Cerebellar nuclear complex (tissue), 1 donor: Measurements from ENCODE around the gene ERCC6L.
A peak's percentile ranks its signal among the peaks of the same experiment; 100 is the strongest.
"Not testable (repeated sequence)": the region's sequence is repeated elsewhere in the genome, so short reads cannot be mapped to it uniquely, and the experiment has no call there.

Experiments used
- DNase-seq, 2 experiments: peaks; one replicate each; lab custom pipeline; 2025; lab: John Stamatoyannopoulos, UW

The ERCC6L gene

DNA sequence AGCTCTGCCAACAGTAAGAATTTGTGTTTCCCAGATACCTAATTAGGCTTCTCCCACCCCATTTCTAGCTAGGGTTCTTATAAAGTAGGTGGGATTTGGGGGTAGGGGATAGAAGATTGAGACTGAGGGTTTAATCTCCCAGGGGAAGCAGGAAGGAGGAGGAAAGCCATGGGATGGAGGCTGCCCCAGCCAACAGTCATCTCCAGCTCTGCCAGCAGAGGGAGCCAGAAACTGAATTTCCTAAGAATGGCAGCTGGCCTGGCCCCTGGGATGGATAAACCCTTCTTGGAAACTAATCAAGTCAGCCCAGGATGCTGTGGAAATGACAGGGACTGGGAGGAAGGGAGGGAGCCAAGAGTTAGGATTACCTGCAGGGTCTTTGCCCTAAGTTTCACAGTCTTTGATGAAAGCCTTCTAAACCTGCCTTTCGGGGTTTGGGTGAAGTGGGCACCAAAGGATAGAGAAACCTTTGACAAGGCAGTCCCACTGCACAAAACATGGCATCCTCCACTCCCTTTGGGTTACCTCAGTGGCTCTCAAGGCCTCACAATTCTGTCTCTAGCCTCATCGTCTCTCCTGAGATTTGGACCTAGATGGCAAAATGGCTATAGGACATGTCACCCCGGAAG, 6.7 kb upstream of the ERCC6L start:
- no peak for DNase-seq

DNA sequence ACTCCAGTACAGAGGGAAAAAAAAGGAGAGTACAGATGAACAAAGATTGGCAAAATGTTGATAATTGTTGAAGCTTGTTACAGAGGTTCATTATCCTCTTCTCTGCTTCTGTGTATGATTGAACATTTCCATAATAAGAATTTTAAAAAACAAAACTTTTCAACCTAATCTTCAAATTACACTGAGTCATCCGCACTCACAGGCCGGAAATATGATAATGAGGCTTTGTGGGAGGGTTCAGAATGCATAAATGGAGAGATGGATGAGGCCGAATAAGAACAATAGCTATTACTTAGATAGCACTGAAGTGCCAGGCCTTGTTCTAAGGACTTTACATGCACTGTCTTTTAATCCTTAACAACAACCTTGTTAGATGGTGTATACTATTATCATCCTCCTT, 4.6 kb upstream of the ERCC6L start:
- DNase-seq = no peak

DNA sequence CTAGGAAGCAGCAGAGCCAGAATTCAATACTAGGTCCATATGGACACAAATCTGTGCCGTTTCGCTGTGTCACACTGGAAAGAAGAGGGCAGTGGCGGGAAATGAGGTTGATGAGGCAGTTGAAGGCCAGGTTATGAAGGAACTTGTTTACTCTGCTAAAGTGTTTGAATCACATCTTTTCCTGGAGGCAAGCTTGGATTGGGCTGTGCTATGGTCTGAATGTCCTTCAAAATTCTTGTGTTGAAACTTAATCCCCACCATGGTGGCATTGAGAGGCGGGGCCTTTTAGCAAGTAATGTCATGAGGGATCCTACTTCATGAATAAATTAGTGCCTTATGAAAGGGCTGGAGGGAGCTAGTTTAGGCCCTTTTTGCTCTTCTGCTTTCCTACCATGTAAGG, 2.1 kb upstream of the ERCC6L start:
- DNase-seq = no peak

DNA sequence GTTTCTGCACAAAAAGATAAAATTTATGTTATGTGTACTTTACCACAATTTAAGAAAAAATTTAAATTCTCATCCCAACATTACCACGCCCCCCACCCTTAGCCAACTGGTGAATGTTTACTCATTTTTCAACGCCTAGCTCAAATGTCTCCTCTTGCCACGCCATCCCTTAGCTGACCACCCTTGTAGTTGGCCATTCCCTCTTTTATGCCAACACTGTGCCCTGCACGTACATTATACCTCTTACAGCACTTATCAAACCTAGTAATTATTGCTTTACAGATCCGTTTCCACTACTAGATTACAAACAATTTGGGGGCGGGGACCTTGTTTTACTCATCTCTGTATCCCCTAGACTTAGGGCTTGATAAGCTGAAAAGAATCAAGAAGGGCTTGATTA, 644 bp downstream of the ERCC6L start:
- no peak for DNase-seq

DNA sequence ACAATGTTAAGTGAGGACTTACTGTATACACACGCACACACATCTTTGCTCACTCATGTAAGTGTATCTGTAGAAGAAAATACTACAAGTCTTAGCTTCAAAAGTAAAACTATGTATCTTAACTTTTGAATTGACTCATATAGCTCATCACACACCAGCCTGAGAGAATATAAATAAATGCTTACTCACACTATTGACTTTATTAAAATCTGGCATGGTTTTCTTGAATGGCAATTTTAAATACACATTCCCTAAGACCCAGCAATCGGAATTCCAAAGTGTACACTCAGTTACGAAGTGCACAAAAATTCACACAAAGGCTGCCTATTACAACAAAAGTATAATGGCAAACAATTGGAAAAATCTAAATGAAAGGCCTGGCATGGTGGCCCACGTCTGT, 2.0 kb downstream of the ERCC6L start:
- DNase-seq = no peak

DNA sequence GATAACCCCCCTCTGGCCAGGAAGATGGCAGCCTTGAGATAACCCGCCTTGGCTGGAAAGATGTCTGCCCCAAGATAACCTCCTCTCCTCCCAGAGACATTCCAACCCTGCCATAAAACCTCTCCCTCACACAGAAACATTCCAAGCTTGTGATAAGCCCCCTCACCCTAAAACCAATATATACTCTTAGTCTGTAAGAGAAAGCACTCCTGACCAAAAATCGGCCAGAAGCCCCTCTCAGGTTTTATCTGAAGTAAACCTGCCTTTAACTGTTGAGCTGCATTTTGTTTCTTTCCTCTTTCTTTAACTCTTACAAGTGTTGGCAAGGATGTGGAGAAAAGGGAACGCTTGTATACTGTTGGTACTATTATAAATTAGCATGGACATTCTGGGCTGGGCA, 8.5 kb downstream of the ERCC6L start:
- no peak for DNase-seq

DNA sequence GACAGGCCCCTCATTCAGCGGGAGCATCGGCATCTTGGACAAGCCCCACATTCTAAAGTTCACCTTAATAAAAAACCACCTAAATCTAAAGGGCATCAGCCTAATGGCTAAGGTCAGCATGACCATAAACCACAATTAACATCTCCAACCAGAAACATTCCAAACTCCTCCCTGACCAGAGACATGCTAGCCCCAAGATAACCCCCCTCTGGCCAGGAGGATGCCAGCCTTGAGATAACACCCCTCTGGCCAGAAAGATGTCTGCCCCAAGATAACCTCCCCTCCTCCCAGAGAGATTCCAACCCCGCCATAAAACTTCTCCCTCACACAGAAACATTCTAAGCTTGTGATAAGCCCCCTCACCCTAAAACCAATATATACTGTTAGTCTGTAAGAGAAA, 18.5 kb downstream of the ERCC6L start:
- DNase-seq = not testable (repeated sequence)

DNA sequence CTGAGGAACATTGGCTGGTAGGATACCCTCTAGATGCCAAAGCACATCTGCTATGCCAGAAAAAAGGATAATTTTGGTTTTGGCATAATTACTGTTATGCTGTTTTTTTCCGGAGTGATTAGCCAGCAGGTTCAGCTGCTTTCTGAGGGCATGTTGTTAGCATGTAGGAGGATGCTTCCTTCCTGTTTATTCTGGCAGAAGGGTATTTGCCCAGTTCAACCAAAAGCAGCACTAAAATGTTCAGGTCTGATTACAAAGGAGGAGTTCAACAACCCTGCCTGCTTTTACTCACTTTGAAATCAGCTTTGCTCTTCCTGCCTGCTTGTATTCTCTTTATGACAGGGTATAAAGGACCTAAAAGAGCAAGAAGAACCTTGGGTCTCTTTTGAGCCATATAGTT, 21.9 kb downstream of the ERCC6L start:
- no peak for DNase-seq

DNA sequence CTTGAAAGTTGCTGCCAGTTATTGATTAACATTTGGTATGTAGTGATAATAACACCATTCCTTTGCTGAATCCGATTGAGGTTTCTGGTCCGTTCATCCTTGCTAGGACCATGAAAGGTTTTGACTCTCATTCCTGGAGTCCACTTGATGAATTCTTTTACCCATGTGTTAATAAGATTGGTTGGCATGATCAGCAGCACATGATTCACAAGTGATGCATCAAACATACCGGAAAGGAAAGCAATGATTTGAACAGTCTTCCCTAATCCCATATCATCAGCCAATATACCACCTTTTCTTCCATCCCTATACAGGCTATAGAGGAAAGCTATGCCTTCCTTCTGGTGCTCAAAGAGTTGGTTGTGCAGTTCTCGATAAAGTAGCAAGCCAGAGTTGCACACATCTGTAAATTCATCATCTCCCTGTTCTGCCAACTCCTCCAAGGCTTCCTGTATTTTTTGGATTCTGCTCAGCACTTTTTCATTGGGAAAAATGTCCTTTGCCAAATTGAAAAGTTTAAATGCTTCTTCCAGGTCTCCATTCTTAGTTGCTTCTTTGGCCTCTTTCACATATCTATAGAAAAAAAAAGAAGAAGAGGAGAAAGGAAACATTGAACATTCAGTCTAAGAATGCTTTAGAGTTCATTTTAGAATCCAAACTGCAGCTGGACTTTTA, 30.6 kb downstream of the ERCC6L start:
- DNase-seq = no peak

DNA sequence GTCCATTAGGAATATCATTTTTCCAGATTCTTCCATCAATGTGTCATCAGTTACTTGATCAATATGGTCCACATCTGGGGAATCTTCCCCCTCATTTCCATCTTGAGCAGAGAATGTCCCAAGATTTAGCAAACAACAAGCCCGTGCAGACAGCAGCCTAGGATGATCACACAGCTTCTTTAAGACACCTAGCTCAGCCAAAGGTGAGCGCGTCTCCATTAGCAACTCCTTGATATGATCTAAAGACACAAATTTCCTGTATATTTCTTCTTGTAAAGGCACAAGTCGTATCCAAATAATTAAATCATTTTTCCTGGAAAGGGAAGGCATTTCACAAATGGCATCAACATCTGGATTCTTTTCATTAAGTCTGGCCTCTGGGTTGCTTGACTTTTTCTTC, 31.5 kb downstream of the ERCC6L start:
- no peak for DNase-seq

DNA sequence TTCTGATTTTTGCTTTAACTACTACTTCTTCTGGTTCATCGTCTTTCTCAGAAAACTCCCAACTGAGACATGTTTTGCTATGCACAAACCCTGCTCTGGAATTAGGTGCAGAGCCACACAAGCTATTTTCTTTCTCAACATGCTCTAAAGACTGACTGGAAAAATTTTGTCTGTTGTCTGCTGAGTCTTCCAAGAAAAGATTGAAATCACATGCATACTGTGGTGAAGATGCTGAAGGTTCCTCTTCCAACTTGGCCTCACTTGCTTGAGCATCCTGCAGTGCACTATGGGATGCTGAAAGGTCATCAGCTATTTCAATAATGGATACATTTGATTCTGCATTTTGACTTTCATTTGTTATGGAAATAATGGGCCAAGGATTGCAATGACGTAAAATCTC, 33.1 kb downstream of the ERCC6L start:
- no peak for DNase-seq

DNA sequence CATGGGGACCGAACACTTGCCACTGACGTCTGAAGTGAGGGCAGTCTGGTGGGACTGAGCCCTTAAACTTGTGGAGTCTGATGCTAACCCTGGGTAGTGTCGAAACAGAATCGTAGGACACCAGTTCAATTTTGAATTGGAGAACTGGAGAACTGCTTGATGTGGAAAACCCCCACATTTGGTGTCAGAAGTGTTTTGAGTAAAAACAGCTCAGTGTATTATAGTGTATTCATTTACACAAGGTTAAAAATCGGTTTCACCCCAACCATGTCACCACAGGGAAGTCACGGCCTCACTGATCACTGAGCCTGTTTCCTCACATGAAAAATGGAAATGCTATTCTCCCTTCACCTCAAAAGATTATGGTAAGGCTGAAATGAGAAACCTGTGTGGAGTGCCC, 35.4 kb downstream of the ERCC6L start:
- no peak for DNase-seq

DNA sequence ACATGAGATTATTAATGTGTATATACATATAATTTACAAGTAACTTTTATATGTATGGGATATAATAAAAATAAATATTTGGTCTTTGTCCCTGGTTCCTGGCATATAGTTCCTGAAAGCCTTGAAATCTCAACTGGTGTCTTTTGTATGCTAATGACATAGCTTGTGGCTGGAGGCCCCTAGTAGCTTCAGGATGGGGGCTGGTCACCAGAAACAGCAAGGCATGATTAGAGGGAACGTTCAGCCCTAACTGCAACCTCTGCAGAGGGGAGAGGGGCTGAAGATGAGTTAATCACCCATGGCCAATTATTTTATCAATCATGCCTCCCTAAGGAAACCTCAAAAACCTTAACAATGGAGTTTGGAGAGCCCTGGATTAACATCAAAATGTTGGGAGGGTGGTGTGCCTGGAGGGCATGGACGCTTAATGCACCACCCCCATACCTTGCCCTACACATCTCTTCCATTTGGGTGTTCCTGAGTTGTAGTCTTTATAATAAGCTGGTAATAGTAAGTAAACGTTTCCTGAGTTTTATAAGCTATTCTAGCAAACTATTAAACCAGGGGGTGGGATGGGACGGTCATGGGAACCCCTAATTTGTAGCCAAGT, 35.9 kb downstream of the ERCC6L start:
- no peak for DNase-seq

DNA sequence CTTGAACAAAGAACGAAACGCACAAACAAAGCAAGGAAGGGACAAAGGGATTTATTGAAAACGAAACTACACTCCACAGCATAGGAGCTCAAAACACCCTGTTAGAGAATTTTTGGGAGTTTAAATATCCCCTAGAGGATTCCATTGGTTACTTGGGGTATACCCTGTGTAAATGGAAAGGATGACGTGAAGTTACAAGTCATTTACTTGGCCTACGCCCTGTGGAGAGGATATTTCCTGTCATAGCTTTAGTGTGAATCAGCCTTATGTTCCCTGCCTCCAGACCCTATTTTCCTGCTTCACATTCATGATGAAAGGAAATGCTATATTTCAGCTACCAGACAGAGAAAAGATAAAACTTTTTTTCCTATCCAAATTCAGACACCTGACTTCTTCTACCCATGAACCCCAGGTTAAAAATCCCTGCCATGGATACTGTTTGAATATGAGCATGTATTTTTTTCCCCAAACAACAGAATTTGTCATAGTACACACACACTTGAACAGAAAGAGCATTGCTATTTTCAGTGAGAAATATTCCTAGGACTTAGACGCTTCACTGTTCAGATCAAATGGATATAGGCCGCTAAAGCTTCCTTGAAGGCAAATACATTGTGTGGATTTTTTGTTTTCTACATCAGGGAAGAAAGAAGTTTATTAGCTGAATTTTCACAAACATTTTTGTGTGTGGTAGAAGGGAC, 36.8 kb downstream of the ERCC6L start:
- no peak for DNase-seq

DNA sequence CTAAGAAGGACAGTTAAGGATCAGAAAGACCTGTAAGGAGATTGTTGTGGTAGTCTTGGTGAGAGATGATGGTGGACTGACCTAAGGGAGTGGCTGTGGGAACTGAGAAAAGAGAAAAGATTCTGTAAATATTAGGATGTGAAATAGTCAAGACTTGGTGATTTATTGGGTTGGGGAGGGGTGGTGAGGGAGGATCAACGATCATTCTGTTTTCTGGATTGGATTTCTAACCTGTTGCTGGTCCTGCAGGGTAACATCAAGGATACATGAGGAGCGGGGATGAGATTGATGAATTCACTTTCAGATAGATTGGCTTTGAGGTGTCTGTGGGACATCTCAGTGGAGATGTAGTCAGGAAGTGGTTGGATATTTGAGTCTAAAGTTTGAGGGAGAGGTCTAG, 55.9 kb downstream of the ERCC6L start:
- no peak for DNase-seq

DNA sequence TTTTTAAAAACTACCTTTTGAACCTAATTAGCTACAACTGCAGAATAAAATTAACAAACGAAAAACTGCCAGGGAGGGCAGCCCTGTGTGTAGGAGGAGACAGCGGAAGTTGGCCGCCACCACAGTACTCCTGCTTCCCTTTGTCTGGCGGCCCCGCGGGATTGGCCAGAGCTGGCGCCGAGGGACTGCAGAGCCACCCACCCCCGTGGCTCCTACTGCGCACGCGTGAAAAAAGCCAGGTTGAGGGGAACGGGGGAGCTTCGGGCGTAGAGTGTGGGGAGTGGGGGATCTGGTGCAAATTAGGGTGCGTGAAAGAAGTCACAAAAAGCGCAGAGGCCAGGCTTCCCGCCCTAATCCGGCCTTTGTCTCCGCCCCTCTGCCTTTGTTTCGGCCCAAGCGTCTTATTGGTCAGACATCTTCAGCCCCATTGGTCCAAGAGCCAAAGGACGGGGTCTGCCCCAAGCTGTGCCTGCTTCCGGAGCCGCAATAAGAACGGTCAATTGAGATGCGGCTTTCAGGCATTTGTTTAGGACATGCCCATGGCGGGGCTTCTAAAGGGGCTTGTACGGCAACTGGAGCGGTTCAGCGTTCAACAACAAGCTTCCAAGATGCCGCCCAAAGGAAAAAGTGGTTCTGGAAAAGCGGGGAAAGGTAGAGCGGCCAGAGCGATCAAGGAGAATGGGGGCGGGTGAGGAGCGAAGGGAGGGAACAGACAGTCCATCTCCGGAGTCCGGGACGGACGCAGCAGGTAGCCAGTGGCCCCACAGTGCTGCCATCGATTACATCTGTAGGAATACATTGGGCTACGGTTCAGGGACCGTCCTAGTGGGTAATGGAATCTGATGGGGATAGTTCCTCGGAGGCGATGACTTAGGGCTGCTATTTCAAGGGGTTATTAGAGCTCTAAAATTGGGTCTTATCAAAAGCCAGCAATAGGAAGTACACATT, 57.4 kb downstream of the ERCC6L start, which contains the start of gene PIN4:
TSS of gene PIN4 (plus strand) at position 580 of the 948 bp plus-strand sequence. CDS start at position 609, 29 bp downstream.
- peak; percentile 42 to 84 for DNase-seq

DNA sequence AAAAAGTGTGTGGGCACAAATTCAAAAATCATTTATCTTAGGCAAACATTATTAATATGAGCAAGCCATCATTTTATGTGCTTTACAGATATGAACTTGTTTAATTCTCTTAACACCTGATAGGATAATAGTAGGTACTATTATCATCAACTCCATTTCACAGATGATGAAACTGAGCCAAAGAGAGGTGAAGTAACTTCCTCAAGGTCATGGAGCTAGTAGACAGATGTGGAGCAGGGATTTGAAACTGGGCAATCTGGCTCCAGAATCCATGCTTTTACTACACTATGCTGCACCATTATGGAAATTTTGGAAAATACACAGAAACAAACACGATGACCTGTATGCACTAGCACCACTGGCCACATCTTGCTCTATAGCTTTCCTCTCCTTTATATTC, 58.3 kb downstream of the ERCC6L start:
- DNase-seq = no peak

DNA sequence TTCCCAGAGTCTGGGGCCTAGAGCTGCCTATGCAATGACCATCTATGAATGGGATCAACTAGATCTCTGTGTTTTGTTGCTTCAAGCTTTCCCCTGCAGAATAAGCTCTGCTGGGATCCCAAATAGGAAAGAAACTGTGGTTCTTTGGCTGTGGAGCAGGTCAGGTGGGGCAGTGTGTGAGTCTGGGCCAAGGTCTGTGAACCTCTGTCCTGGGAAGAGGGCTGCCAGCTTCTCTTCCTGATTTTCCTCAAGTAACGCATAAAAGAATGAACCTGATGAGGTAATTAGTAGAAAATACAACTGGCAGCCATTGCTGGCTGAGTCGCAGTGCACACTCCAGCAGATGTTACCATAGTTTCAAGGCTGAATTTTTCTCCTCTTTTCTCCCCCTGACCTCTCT, 61.8 kb downstream of the ERCC6L start:
- DNase-seq = no peak

DNA sequence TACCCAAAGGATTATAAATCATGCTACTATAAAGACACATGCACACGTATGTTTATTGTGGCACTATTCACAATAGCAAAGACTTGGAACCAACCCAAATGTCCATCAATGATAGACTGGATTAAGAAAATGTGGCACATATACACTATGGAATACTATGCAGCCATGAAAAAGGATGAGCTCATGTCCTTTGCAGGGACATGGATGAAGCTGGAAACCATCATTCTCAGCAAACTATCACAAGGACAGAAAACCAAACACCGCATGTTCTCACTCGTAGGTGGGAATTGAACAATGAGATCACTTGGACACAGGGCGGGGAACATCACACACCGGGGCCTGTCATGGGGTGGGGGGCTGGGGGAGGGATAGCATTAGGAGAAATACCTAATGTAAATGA, 62.5 kb downstream of the ERCC6L start:
- not testable (repeated sequence) for DNase-seq

DNA sequence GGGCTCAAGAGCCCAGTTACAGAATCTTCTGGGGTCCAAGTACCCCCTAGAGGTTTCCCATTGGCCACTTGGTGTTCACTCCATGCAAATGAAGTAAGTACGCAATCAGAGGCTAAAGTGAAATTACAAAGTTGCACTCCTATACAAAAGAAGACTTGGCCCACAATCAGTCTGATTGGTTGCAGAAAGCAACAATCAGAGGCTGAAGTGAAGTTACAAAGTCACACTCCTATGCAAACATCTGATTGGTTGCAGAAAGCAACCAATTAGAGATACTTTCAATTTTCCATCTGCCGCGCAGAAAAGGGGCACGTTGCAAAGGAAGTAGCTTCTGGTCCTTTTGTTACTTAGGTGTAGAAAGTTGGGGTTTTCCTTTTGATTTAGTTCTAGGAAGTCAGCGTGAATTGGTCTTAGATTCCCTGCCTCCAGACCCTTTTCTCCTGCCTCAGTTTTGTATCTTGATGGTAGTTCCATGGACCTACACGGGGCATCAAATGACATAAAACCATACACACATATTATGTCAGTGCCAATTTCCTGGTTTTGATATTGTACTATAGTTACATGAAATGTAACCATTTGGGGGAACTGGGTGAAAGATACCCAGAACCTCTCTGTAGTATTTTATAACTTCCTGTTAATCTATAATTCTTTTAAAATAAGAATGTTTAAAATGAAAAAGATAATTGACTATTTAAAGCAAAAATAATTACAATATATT, 69.7 kb downstream of the ERCC6L start:
- no peak for DNase-seq

DNA sequence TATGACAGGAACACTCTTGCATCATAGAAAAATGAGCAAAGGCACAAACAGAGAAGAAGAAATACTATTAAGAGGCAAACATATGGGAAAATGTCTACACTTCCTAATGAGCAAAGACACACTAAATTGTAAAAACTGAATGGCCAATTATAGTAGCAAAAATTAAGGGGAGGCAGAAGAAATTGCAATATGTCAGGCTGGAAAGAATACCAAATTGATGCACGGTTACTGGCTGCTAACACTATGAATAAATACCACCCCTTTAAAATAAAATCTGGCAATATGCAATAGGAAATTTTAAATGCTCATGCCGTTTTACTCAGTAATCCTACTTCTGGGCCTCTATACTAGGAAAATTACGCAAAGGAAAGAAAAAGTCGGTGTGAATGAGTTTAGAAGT, 73.3 kb downstream of the ERCC6L start:
- no peak for DNase-seq
